NCI-H2196 treated with DMSO at 0.1 percent for 48 hours (cell line): Measurements from ENCODE around the gene IL13.

ENCODE experiments used
- DNase-seq: peaks from one replicate; lab custom pipeline; 2025; ENCODE audit not compliant: unreplicated experiment; lab: John Stamatoyannopoulos, UW

Gene IL13

GRCh38 chr5:132655821-132656773 is 1.9 kb upstream of the IL13 start:
- no peak for DNase-seq

DNA sequence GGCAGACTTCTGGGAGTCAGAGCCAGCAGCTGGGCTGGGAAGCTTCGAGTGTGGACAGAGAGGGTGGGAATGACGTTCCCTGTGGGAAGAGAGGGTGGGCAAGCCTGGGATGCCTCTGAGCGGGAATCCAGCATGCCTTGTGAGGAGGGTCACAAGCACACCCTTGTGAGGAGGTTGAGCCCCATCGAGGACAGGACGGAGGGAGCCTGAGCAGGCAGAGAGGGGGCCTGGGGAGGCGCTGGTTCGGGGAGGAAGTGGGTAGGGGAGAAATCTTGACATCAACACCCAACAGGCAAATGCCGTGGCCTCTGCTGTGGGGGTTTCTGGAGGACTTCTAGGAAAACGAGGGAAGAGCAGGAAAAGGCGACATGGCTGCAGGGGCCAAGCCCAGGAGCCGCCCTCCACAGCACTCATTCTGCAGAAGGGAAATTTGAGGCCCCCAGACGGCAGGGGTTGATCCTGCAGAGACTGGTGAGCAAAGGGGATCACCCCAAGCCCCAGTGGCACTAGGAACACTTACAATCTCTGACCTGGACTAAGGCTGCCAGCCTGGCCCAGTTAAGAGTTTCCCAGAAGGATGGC is 1.1 kb upstream of the IL13 start:
- DNase-seq = no peak

DNA sequence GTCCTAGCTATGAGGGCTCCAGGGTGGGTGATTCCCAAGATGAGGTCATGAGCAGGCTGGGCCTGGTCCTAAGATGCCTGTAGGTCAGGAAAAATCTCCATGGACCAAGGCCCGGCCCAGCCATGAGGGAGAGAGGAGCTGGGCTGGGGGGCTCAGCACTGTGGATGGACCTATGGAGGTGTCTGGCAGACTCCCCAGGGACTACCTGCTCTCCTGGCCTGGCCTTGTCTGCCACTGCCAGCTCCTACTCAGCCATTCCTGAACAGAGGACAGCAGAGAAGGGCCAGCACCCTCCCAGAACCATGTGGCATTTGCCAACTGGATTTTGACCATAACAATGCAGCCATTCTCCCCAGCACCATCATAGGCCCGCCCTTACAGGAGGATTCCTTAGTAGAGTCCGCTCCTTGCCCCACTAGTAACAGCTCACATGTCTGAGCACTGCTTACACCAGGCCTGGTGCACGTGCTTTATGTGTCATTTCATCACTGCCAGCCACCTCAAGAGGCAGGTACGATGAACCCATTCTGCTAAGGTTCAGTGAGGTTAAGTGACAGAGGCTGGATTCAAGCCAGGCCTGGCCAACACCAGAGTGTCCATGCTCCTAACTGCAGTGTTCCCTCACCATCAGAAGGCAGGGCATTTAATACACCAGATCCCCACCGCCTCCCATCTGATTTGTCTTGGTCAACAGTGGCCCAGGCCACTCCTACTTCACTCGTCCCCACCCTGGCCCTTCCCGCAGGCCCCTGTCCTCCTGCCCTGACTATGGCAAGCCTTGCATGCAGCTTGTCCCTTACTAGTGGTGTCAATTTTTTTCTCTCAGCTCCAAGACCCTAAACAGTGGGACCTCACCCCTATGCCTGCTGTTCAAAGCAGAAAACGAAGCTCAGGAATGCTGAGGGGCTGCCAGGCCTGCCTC is 669 bp downstream of the IL13 start:
- no peak for DNase-seq

GRCh38 chr5:132659598-132660493 is 1.9 kb downstream of the IL13 start:
- DNase-seq = no peak

GRCh38 chr5:132661231-132662003 is 3.4 kb downstream of the IL13 start:
- no peak for DNase-seq

GRCh38 chr5:132662004-132662401 is 4.0 kb downstream of the IL13 start:
- DNase-seq = no peak

DNA sequence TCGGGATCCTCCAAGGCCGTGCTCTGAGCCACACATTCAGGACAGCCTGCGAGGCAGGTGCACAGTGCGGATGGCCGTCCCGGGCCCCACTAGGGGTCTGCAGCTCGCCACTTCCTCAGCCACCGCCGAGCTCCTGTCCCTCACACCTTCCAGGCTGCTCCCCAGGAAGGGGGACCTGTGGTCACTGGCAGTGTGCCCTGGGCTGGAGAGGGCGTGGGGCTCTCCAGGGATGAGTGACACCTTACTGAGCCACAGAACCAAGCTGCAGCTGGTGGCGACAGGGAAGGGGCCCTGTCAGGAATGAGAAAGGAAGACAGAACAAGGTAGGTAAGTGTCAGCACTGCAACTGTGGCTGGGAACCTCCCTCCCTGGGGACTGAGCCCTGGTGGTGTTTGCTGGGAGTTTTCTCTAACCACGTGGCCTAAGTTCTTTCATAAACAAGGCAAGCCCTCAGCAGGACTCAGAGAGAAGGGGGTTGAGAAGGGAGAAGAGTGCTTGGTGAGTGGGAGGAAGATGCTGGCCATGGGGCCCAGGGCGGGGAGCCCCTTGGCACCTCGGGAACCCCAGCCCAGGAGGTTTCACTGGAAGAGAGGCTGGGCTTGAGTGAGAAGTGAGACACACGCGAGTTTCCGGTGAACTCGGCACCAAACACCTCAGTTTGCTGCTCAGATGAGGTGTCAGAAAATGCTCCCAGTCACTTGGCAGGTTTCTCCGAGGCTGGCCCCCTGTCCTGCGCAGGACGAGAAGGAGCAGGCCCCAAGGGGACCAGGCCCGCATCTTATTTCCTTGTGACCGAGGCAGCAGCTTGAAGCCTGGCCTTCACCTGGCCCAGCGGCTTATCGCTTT is 5.2 kb downstream of the IL13 start:
- no peak for DNase-seq

GRCh38 chr5:132663771-132664695 is 6.1 kb downstream of the IL13 start:
- DNase-seq = no peak

DNA sequence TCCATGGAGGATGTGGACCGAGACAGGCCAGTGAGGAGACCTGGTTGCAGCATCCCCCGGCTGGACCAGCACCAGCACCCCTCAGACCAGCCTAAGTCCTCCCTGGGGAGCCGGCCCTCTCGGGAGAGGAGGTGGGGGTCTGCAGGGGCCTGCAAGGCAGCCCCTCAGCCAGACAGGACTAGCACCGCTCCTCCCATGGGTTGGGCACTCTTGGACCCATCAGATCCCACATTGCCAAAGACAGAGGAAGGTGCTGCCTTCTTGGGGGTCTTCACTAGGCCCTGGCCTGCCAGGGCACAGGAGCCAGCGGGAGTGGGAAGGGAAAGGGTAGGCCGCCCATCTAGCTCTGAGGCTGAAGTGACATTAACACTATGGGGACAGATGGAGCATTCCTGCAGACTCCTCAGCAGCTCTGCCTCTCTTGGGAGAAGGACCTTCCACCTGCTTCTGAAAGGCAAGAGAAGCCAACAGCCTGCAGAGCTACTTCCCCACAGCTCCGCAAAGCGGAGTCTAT is 6.8 kb downstream of the IL13 start:
- DNase-seq = no peak

- no peak for DNase-seq
Observed at GRCh38 chr5:132665574-132666080, 7.7 kb downstream of the IL13 start.

DNA sequence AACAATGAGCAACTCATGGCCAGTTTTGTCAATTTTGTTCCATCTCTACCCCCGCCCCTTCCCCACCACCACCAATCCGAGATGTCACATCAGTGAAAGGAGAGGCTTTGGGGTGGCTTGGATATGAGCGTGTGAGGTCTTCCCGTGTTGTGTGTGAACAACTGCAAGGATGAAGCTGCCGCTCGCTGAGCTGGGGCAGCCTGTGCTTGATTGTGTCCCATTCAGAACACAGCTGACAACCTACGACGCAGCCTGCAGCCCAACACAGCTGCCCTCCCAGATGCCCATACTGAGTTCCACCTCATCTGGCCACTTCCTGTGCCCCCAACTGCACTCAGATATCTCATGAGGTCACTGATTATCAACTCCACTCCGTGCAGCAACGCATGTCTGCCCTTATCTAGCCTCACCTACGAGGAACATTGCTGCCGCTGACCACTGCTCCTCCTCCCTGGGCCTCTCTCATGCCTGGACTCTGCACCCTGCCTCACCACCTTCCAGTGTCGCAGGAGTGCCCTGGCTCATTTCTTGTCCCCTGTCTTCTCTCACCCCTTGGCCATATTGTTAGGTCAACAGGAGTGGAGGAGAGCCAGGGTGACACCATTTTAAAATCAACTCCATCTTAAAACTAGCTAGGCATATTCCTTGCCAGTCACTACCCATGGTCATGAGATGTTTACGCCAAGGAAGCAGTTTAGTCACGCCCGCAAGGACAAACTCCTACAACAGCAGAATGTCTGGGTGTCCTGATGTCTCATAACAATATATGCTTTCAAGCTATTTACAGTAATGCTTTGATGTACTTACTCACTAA is 8.5 kb downstream of the IL13 start:
- no peak for DNase-seq

GRCh38 chr5:132667309-132667708 is 9.3 kb downstream of the IL13 start:
- DNase-seq = no peak

DNA sequence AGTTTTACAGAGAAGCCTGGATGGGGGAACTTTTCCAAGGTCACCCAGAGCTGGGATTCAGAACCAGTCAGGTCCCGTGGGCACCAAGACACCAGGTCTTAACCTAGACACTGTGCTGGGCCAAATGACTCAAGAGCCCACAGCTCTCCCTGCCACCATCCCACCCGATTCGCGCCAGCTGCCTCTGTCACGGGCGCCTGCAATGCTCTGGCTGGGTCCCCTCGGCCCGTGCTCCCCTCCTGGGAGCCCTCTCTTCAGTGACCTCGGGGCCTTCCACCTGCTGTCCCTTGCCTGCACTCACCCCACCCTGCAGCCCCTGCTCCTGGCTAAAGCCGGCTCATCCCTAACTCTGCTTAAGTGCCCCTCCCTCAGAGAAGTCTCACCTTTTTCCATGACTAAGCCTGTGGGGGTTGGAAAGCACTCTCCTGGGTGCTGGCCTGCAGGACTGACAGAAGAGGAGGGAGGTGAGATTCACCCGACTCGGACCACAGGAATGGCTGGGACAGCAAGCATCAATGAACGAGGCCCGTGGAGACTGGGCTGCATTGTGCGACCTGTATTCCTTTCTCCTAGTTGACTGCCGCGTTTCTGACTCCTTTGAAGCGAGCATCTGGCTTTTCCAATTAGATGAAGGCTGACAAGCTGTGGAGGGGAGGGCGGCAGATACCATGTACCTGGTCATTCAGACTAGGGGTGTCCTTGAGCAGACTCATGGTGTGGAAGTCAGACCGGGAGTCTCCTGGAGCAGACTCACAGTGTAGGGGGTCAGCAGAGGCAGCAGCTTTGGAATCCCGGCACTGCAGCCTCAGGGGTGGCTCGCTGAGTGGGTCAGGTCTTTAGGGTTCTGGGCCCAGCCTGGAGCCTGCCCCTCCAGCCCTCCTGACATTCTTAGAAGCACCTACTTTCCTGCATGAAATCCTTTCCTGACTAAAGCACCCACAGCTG is 10.1 kb downstream of the IL13 start:
- no peak for DNase-seq

DNA sequence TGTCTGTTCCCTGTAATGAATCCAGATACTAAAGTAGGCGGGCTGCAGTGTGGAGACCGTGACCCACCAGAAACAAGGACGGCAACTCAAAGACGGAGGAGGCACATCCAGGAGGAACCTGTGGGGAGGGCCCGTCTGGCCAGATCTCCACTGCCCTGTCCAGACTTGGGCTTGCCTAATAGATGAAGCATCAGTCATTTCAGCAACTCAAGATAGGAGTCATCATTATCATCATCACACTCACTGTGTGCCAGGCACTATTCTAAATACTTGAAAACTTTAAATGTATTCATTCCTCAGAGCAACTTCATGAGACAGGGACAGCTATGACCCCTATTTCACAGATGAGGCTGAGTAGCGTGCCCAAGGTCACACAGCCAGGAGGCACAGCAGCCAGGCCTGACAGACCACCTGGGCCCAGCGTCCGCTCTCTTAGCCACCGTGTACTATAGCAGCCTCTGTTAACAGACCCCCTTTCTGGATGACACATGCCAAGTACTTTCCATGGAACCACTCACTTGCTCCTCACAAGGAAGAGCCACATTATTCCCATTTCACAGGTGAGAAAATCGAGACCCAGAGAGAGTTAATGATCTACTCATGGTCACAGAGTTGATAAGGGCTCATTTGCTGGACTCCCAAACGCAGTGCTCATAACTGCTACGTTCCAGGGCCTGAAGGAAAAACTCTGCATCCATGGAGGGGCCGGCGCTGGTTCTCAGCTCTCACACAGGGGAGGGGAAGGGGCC is 10.9 kb downstream of the IL13 start:
- DNase-seq = no peak

- no peak for DNase-seq
Observed at GRCh38 chr5:132669455-132669820, 11.5 kb downstream of the IL13 start.
